Activated T-cell treated with anti-CD3 and anti-CD28 coated beads, Interleukin-2, amount 50 U/mL, for 4 hours (primary cell): Measurements from ENCODE around the gene USP36. TPM values are rescaled to one million over a fixed set of nuclear protein-coding genes. Genes with fewer than 3 reads are reported as not detected.
A peak's percentile ranks its signal among the peaks of the same experiment; 100 is the strongest.

ENCODE experiments used
- ATAC-seq, 2 donors: fragments of 200-7000 bp; cut with Tn5 transposase; one replicate each; pipeline ENCODE4 v1.10.0; 2021
- DNase-seq: peaks from one replicate; pipeline ENCODE4 v3.0.0-alpha.2; 2020
- H3K27me3 Mint-ChIP-seq: one replicate; pipeline ENCODE4 v1.8.0; 2021; ENCODE audit warnings: low read depth, mixed read lengths
- H3K36me3 Mint-ChIP-seq: one replicate; pipeline ENCODE4 v1.8.0; 2022; ENCODE audit warnings: mixed read lengths; ENCODE audit not compliant: insufficient read depth
- H3K4me1 Mint-ChIP-seq: one replicate; pipeline ENCODE4 v1.8.0; 2021; ENCODE audit warnings: low read depth, mixed read lengths
- H3K4me3 Mint-ChIP-seq: one replicate; pipeline ENCODE4 v1.8.0; 2021; ENCODE audit warnings: mild to moderate bottlenecking, moderate library complexity, mixed read lengths
- H3K9me3 Mint-ChIP-seq: one replicate; pipeline ENCODE4 v1.8.0; 2021; ENCODE audit warnings: mixed read lengths
- total RNA-seq, 3 donors: library from RNA; stranded (reverse); gene quantifications; one replicate each; pipeline ENCODE4 v1.2.1, GENCODE V29; 2021

The USP36 gene
- total RNA-seq, 3 donors from 2014 or later: 157 to 179 (median 170) TPM

- peaks cover 4% of the 10 kb centered on the region for H3K27me3 Mint-ChIP-seq
- DNase-seq: no peak
- H3K36me3 Mint-ChIP-seq: no peaks in the 10 kb centered on the region
- no peak for ATAC-seq
- H3K4me3 Mint-ChIP-seq: no peak overlapping the region
- no peaks in the 10 kb centered on the region for H3K9me3 Mint-ChIP-seq
- no peaks in the 10 kb centered on the region for H3K4me1 Mint-ChIP-seq
Observed at GRCh38 chr17:78859051-78859450, 18.4 kb upstream of the USP36 start.

GRCh38 chr17:78857266-78857665 is 16.7 kb upstream of the USP36 start:
- no peaks in the 10 kb centered on the region for H3K9me3 Mint-ChIP-seq
- no peaks in the 10 kb centered on the region for H3K36me3 Mint-ChIP-seq
- no peaks in the 10 kb centered on the region for H3K27me3 Mint-ChIP-seq
- DNase-seq: no peak
- ATAC-seq: no peak
- no peaks in the 10 kb centered on the region for H3K4me1 Mint-ChIP-seq
- no peak overlapping the region for H3K4me3 Mint-ChIP-seq

GRCh38 chr17:78855561-78856165 is 15.0 kb upstream of the USP36 start:
- ATAC-seq (no peak), DNase-seq (no peak)
- Mint-ChIP-seq H3K36me3 (no peaks in the 10 kb centered on the region), H3K27me3 (no peaks in the 10 kb centered on the region), H3K4me3 (no peak overlapping the region), H3K9me3 (no peaks in the 10 kb centered on the region), H3K4me1 (no peaks in the 10 kb centered on the region)

GRCh38 chr17:78854508-78854907 is 13.9 kb upstream of the USP36 start:
- Mint-ChIP-seq H3K4me3 (no peak overlapping the region), H3K4me1 (no peaks in the 10 kb centered on the region), H3K9me3 (no peaks in the 10 kb centered on the region), H3K27me3 (no peaks in the 10 kb centered on the region), H3K36me3 (no peaks in the 10 kb centered on the region)
- ATAC-seq: no peak
- no peak for DNase-seq

- H3K36me3 Mint-ChIP-seq: no peaks in the 10 kb centered on the region
- no peaks in the 10 kb centered on the region for H3K9me3 Mint-ChIP-seq
- DNase-seq (no peak), ATAC-seq (no peak)
- H3K4me3 Mint-ChIP-seq: no peak overlapping the region
- H3K4me1 Mint-ChIP-seq: no peaks in the 10 kb centered on the region
- H3K27me3 Mint-ChIP-seq: no peaks in the 10 kb centered on the region
Observed at GRCh38 chr17:78853926-78854394, 13.3 kb upstream of the USP36 start.

- ATAC-seq (no peak), DNase-seq (no peak)
- Mint-ChIP-seq H3K9me3 (no peaks in the 10 kb centered on the region), H3K36me3 (no peaks in the 10 kb centered on the region), H3K4me1 (no peaks in the 10 kb centered on the region), H3K4me3 (no peak overlapping the region), H3K27me3 (no peaks in the 10 kb centered on the region)
Observed at GRCh38 chr17:78852709-78853121, 12.1 kb upstream of the USP36 start.

- no peaks in the 10 kb centered on the region for H3K9me3 Mint-ChIP-seq
- H3K4me3 Mint-ChIP-seq: no peak overlapping the region
- ATAC-seq (no peak), DNase-seq (no peak)
- no peaks in the 10 kb centered on the region for H3K36me3 Mint-ChIP-seq
- no peaks in the 10 kb centered on the region for H3K27me3 Mint-ChIP-seq
- H3K4me1 Mint-ChIP-seq: peaks cover 3% of the 10 kb centered on the region
Observed at GRCh38 chr17:78849026-78849425, 8.4 kb upstream of the USP36 start.

- Mint-ChIP-seq H3K4me3 (no peak overlapping the region), H3K4me1 (peaks cover 5% of the 10 kb centered on the region), H3K9me3 (no peaks in the 10 kb centered on the region), H3K27me3 (no peaks in the 10 kb centered on the region), H3K36me3 (no peaks in the 10 kb centered on the region)
- no peak for ATAC-seq
- no peak for DNase-seq
Observed at GRCh38 chr17:78847052-78847451, 6.4 kb upstream of the USP36 start.

- Mint-ChIP-seq H3K4me3 (no peak overlapping the region), H3K9me3 (no peaks in the 10 kb centered on the region), H3K4me1 (peaks cover 12% of the 10 kb centered on the region), H3K36me3 (no peaks in the 10 kb centered on the region), H3K27me3 (no peaks in the 10 kb centered on the region)
- no peak for DNase-seq
- no peak for ATAC-seq
Observed at GRCh38 chr17:78844301-78845005, 3.8 kb upstream of the USP36 start.

GRCh38 chr17:78842881-78843565 is 2.4 kb upstream of the USP36 start:
- Mint-ChIP-seq H3K36me3 (peaks cover 3% of the 10 kb centered on the region), H3K4me3 (no peak overlapping the region), H3K27me3 (no peaks in the 10 kb centered on the region), H3K4me1 (peaks cover 24% of the 10 kb centered on the region), H3K9me3 (no peaks in the 10 kb centered on the region)
- ATAC-seq (no peak), DNase-seq (peak; percentile 56)

- H3K4me1 Mint-ChIP-seq: peaks cover 38% of the 10 kb centered on the region
Observed at GRCh38 chr17:78840530-78840779, 159 bp downstream of the USP36 start.

GRCh38 chr17:78839762-78840529 is 668 bp downstream of the USP36 start:
- Mint-ChIP-seq H3K36me3 (peaks cover 24% of the 10 kb centered on the region), H3K9me3 (no peaks in the 10 kb centered on the region), H3K27me3 (no peaks in the 10 kb centered on the region), H3K4me3 (peak overlapping the region; percentile 97), H3K4me1 (peaks cover 38% of the 10 kb centered on the region)
- ATAC-seq: peak; percentile 35 to 36
- DNase-seq: peak; percentile 46

More at GRCh38 chr17:78840530-78840779, 159 bp downstream of the USP36 start:
- no peak for DNase-seq
- no peak for ATAC-seq
- H3K4me3 Mint-ChIP-seq: peak overlapping the region; percentile 97
- peaks cover 20% of the 10 kb centered on the region for H3K36me3 Mint-ChIP-seq
- H3K9me3 Mint-ChIP-seq: no peaks in the 10 kb centered on the region
- H3K27me3 Mint-ChIP-seq: no peaks in the 10 kb centered on the region

GRCh38 chr17:78839235-78839761 is 1.3 kb downstream of the USP36 start:
- peaks cover 37% of the 10 kb centered on the region for H3K4me1 Mint-ChIP-seq
- DNase-seq (no peak), ATAC-seq (peak in 1 of 2 donors; percentile 12)
- no peaks in the 10 kb centered on the region for H3K9me3 Mint-ChIP-seq
- H3K27me3 Mint-ChIP-seq: no peaks in the 10 kb centered on the region
- peaks cover 24% of the 10 kb centered on the region for H3K36me3 Mint-ChIP-seq
- peak overlapping the region; percentile 97 for H3K4me3 Mint-ChIP-seq

- peaks cover 26% of the 10 kb centered on the region for H3K36me3 Mint-ChIP-seq
- H3K9me3 Mint-ChIP-seq: no peaks in the 10 kb centered on the region
- no peaks in the 10 kb centered on the region for H3K27me3 Mint-ChIP-seq
- DNase-seq (no peak), ATAC-seq (no peak)
- peak overlapping the region; percentile 97 for H3K4me3 Mint-ChIP-seq
- H3K4me1 Mint-ChIP-seq: peaks cover 34% of the 10 kb centered on the region
Observed at GRCh38 chr17:78838574-78839005, 2.0 kb downstream of the USP36 start.
